Type B pancreatic cell (in vitro differentiated cells): Measurements from ENCODE around the gene LAMA5. TPM values are rescaled to one million over a fixed set of nuclear protein-coding genes. Genes with fewer than 3 reads are reported as not detected.
A peak's percentile ranks its signal among the peaks of the same experiment; 100 is the strongest.

Experiments
- DNase-seq: peaks from one replicate; pipeline ENCODE4 v3.0.0; 2021; ENCODE audit warnings: mixed read lengths; ENCODE audit not compliant: unreplicated experiment; ENCODE audit errors: extremely low spot score
- H3K27ac Mint-ChIP-seq: 2 replicates; pipeline ENCODE4 v1.8.0; 2021; ENCODE audit warnings: mild to moderate bottlenecking, mixed read lengths
- H3K27me3 Mint-ChIP-seq: 2 replicates; pipeline ENCODE4 v1.8.0; 2021; ENCODE audit warnings: mixed read lengths
- H3K36me3 Mint-ChIP-seq: 2 replicates; pipeline ENCODE4 v1.8.0; 2021; ENCODE audit warnings: mixed read lengths
- H3K4me1 Mint-ChIP-seq: one replicate; pipeline ENCODE4 v1.8.0; 2021; ENCODE audit warnings: mixed read lengths; ENCODE audit not compliant: unreplicated experiment
- H3K4me3 Mint-ChIP-seq: 2 replicates; pipeline ENCODE4 v1.8.0; 2021; ENCODE audit warnings: mild to moderate bottlenecking, mixed read lengths
- H3K9me3 Mint-ChIP-seq: 2 replicates; pipeline ENCODE4 v1.8.0; 2021; ENCODE audit warnings: mixed read lengths
- total RNA-seq: library from RNA; stranded (reverse); gene quantifications from 2 replicates; pipeline ENCODE4 v1.2.1, GENCODE V29; 2021; ENCODE audit warnings: low replicate concordance
- TF ChIP-seq, protein P1 (sequence below): fragments of 200-600 bp; sonication (generic); conservative IDR thresholded peaks from 2 replicates; pipeline ENCODE4 v1.5.0; 2021; ENCODE audit warnings: antibody characterized with exemption, mild to moderate bottlenecking

Gene LAMA5
- total RNA-seq, 1 donor from 2014 or later = 246 TPM

DNA sequence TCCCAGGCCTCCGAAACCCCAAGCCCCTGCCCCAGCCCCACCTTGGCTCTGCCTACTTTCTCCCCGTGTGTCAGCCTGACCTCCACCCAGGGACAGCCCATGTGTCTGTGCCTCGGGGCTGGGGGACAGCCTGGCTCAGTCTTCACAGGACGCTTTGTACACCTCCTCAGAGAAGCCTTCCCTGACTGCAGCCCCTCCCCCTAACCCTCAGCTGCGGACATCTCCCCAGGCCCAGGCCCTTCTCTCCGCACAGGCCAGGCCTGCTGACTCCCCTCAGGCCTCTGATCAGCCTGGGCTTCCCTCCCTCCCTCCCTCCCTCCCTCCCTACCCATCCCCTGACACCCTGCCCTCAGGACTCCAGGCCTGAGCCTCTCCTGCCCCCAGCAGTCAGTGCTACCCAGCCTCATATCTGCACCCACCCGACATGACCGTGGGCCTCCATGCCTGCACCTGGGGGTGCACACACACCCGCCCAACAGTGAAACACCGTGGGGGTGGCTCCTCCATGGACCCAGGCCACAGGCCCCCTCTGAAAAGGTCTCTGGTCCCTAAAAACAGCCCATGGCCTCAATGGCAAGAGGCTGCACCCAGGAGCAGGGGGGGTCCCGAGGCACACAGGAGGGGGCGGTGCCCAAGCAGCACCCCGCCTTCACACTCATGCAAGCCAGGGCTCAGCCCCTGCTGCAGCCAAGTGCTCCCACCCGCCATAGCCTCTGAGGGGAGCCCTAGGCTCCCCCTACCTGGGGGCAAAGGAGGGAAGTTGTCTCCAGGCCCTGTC, 12.9 kb downstream of the LAMA5 start:
- H3K4me1 Mint-ChIP-seq = no peaks in the 10 kb centered on the region
- H3K4me3 Mint-ChIP-seq = no peak overlapping the region
- peaks cover 2% of the 10 kb centered on the region for H3K9me3 Mint-ChIP-seq
- TF ChIP-seq, protein P1, sequence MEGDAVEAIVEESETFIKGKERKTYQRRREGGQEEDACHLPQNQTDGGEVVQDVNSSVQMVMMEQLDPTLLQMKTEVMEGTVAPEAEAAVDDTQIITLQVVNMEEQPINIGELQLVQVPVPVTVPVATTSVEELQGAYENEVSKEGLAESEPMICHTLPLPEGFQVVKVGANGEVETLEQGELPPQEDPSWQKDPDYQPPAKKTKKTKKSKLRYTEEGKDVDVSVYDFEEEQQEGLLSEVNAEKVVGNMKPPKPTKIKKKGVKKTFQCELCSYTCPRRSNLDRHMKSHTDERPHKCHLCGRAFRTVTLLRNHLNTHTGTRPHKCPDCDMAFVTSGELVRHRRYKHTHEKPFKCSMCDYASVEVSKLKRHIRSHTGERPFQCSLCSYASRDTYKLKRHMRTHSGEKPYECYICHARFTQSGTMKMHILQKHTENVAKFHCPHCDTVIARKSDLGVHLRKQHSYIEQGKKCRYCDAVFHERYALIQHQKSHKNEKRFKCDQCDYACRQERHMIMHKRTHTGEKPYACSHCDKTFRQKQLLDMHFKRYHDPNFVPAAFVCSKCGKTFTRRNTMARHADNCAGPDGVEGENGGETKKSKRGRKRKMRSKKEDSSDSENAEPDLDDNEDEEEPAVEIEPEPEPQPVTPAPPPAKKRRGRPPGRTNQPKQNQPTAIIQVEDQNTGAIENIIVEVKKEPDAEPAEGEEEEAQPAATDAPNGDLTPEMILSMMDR = no peak
- H3K36me3 Mint-ChIP-seq = peaks cover 3% of the 10 kb centered on the region
- no peaks in the 10 kb centered on the region for H3K27me3 Mint-ChIP-seq
- DNase-seq = no peak
- H3K27ac Mint-ChIP-seq = no peak overlapping the region

DNA sequence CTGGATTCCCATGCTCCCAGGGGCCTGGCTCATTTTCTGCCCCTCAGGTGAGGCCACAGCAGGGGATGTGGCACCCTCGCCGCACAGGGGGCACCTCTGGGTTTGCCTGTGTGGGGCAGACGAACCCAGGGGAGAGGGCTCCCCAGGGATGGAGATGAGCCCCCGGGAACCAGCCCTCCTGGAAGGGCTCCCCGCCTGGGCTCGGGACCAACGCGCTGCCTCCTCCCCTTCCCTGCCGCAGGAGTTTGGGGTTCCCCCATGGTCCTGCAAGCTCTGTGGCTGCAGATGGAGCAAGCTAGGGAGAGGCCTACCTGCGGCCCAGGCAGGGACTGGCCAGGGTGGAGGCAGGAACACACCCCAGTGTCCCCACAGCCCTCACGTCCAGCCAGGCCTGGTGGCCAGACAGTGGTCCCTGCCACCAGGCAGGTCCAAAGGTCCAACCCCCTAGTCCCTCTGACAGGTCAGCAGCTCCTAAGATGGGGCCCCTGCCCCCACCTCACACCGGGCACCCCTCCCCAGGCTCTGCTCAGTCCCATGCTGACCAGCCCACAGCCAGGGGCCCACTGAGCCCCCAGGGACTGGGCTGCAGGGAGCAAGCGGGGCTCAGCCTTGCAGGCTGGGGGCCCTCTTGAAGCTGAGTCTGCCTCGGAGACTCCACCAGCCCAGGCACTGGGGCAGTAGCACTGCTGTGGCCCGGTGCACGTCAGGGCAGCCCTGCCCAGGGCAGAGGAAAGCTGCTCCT, 13.7 kb downstream of the LAMA5 start:
- Mint-ChIP-seq H3K27ac (no peak overlapping the region), H3K9me3 (peaks cover 3% of the 10 kb centered on the region), H3K27me3 (no peaks in the 10 kb centered on the region), H3K4me1 (no peaks in the 10 kb centered on the region), H3K36me3 (peaks cover 8% of the 10 kb centered on the region), H3K4me3 (no peak overlapping the region)
- TF ChIP-seq, protein P1 = no peak
- DNase-seq = no peak

DNA sequence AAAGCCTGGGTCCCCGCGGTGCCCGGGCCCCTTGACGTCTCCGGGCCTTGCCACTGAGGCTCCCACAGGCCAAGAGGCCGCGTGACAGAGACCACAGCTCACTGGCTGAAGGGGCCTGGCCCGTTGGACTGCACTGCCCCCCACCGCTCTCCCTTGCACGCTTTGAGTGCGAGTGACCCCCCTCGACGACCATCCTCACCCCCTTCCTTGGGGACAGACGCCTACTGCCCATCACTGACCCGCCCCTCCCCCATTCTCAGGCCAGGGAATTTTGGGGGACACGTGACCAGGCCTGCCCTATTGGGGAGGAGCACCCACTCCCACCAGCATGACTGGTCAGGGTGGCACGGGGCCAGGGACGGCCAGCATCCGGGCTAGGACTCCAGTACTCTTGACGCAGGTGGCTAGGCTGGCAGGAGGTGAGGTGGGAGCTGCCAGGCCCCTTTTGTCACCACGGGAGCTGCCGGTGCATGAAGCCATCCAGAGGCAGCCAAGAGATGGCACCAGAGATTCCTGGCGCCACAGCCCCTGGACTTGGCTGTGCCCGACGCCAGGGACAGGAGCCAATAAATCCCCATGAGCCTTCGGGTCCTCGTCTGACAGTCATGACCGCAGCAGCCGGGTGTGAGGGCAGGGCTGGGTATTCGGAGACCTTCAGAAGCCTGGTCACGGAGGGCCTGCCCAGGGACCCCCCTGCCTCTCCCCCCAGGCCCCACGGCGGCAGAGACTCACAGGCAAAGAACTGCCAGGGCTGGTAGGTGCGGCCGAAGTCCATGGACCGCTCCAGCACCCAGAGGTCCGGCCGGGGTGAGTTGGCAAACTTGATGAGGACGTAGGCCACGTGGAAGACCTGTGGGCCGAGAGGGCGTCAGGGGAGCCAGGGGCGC, 14.5 kb downstream of the LAMA5 start:
- no peaks in the 10 kb centered on the region for H3K27me3 Mint-ChIP-seq
- peaks cover 3% of the 10 kb centered on the region for H3K9me3 Mint-ChIP-seq

DNA sequence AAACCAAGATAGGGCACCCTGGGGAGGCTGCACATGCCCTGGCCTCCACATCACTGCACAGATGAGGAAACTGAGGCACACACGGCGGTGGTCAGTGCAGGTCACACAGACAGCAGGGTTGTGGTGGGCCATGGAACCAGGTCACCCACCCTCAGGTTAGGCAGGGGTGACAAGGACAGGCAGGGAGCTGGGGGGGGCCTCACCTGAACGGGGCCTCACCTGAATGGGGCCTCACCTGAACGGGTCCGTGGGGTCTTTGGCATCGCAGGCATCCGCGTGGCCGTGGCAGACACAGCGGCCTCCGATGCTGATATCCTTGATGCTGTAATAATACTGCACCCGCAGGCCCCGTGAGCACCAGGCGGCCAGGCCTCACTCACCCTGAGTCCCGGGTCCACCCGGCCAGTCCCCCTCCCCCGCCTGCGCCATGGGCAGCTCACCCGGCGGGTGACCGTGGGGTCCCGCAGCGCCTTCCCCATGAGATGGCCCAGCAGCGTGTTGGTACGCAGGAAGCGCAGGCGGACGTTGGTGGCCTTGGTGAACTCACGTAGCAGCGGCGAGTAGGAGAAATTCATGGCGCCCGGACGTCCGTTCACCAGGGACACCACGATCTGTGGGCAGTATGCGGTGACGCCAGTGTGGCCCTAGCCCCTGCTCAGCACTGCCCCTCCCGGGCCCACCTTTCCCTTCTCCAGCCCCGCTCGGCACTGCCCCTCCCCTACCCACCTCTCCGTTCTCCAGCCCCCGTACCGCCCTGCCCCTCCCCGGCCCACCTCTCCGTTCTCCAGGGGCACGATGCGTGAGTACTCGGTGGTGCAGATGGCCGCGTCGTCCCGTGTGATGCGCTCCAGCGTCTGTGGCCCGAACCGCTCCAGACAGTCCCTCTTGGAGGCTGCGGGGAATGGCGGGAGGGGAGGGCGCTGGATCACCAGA, 15.4 kb downstream of the LAMA5 start:
- H3K4me3 Mint-ChIP-seq = no peak overlapping the region
- H3K4me1 Mint-ChIP-seq = no peaks in the 10 kb centered on the region
- peaks cover 12% of the 10 kb centered on the region for H3K36me3 Mint-ChIP-seq
- H3K27ac Mint-ChIP-seq = peak overlapping the region; percentile 94
- TF ChIP-seq, protein P1 = no peak
- DNase-seq = no peak
- no peaks in the 10 kb centered on the region for H3K27me3 Mint-ChIP-seq
- peaks cover 3% of the 10 kb centered on the region for H3K9me3 Mint-ChIP-seq

More for the DNA sequence above, 14.5 kb downstream of the LAMA5 start:
- no peak overlapping the region for H3K4me3 Mint-ChIP-seq
- peaks cover 12% of the 10 kb centered on the region for H3K36me3 Mint-ChIP-seq
- TF ChIP-seq, protein P1 = no peak
- H3K4me1 Mint-ChIP-seq = no peaks in the 10 kb centered on the region
- H3K27ac Mint-ChIP-seq = peak overlapping the region; percentile 70
- DNase-seq = no peak
